Activated CD8-positive, alpha-beta memory T cell treated with anti-CD3 and anti-CD28 coated beads for 1 hour (primary cell): ENCODE data around the gene SRSF8.
"Not testable (repeated sequence)": the region's sequence is repeated elsewhere in the genome, so short reads cannot be mapped to it uniquely, and the experiment has no call there.

Experiments
- DNase-seq, 2 donors: peaks; one replicate each; pipeline ENCODE4 v3.0.0-alpha.2; 2020; ENCODE audit warnings: low read depth in 1 of 2; ENCODE audit errors: extremely low read depth in 1 of 2

SRSF8 gene

DNA sequence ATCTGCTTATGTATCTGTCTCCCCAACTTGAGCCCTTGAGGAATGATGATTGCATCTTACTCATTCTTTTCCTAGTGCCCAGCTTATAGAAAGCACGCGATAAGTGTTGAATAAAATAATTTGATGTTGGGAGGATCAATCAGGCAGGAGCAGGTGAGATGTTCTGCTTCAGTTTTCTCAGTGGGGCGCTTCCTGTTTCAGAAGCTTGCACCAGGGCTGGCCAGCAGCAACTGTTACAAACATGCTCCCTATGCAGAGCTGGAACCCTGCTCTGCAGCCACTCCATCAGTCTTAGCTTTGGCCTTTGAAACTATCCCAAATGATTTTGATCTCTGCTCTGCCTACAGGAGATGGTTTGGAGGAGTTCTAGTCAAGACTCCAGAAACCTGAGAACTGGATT lies 26.8 kb downstream of the SRSF8 start:
- no peak for DNase-seq

DNA sequence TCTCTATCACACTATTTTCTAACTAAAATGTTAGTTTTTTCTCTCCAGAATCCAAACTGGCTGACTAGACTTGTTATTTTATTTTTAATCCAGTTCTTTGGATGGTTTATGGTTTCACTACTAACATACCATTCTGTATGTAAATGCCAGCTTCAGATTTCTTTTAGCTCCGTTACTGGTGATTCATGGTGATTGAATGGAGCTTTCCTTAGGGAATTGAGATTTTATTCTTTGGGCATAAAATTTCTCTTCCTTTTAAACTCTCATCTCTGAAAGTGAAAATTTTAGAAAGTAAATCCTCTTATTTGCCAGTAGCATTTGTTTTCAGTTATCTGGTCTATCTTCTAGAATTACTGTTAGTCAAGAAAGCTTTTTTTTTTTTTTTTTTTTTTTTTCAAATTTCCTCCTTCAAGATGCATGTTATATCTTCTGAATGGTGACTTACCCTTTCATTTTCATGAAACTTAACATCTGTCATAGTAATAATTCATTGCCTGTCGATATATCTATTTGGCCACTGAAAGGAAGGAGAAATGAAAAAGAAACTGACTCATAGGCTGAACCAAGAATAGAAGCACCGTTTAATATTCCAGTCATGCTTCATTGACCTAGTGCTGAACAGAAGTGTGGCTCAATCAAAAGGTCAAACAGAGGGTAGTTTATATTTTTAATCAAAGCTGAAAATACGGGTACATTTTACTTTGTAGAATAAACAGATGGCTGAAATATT lies 29.3 kb downstream of the SRSF8 start:
- no peak for DNase-seq

DNA sequence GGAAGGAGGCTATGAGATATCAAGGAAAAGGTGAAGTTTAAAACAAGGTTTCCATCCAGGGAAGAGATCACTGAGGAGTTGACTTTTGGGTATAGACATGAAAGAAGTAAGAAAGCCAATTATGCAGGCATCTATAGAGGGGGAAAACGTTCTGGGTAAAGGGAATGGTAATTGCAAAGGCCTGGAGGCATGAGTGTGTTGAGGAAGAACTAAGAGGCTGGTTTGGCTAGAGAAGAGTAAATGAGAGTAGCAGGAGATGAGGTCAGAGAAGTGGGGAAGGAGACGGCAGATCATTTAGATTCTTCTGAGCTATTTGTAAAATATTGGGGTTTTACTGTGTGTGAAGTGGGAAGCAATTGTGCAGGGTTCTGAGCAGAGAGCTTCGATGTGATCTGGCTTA lies 30.5 kb downstream of the SRSF8 start:
- no peak for DNase-seq

DNA sequence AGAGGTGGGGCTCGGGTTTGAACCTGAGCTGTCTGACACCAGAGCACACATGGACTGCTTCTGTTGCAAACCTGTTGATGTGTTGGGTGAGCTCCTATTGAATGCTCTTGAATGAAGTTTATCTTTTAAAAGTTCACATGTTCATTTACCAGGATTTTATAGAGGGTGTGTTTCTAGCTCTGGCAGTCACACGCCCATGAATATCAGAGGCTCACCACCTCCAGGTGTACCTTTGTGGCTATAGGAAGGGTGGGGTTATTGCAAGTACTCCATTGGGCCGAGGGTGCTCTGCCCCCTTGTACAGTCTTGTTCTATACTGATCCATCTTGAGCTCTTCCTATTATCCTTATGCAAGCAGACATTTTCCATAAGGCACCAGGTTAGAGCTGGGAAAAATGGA lies 32.1 kb downstream of the SRSF8 start:
- DNase-seq, result no peak

DNA sequence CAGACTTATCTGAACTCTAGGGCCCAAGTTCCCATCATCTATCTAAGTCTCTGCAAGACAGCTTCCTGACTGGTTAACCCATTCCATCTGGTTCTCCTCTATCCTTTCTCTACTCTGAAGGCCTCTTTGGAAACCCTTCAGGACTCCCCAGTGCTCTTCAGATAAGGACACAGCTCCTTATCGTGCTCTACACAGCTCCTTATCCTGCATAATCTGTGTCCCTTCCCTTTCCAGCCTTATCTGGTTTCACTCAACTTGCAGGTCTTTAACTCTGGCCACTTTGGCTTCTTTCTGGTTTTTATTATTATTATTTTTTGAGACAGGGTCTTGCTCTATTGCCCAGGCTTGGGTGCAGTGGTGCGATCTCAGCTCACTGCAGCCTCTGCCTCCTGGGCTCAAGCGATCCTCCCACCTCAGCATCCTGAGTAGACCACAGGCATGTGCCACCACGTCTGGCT lies 33.5 kb downstream of the SRSF8 start:
- DNase-seq, result no peak

DNA sequence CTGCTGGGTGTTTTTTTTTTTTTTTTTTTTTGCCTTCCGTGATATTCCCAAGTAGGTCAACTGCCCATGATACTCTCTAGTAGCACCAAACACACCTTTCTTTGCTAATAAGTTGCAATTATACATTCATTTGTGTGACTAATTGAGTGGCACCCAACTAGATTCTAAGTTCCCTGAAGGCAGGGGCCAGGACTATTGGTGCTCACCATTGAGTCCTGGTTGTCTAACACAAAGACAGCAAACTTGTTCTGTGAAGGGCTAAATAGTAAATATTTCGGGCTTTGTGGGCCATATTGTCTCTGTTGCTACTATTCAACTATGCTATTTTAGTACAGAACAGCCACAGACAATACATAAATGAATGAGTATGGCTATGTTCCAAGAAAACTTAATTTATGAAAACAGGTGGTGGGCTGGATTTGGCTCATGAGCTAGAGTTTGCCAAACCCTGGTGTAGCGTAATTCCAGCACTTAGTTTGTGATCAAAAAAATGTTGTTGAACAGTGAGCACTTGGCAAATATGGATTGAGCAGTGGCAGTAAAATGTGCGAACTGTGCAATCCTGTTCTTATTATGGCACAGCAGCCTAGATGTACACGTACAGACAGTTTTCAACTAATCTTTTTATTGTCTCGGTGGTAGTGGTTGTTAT lies 34.3 kb downstream of the SRSF8 start:
- no peak for DNase-seq

DNA sequence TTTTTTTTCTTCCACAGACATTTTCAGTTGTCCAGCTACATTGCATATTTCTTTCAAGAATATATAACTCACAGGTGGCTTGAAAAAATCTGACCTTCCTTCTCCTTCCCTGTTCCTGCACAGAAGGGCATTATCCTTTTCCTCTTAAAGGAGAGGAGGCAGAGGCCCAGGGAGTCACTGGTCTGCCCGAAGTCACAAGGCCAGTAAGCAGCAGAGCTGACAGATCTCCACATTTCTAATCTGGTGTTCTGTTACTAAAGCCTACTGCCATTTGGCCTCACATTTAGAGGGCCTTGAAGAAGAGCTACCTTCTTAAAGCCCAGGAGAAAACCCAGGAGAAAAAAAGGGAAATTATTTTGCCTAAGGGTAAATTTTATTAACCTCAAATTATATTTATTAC lies 35.2 kb downstream of the SRSF8 start:
- DNase-seq, result no peak

DNA sequence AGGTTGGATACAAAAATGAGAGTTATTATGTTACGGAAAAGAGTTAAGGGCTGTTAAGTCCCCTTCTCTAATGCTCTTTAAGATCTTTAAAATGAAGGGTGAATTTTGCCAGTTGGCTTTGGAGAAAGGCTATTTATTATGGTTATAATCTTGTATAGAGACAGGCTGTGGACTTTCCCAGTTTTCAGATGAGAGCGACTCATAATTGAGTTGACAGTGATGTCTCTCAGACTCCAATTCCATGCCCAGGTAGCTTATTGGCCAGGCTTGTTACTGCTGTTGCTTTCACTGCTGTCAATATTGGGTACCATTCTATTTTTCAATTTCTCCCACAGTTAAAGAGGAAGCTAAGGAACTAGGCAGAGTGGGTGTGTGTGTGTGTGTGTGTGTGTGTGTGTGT lies 36.0 kb downstream of the SRSF8 start:
- DNase-seq, result no peak

DNA sequence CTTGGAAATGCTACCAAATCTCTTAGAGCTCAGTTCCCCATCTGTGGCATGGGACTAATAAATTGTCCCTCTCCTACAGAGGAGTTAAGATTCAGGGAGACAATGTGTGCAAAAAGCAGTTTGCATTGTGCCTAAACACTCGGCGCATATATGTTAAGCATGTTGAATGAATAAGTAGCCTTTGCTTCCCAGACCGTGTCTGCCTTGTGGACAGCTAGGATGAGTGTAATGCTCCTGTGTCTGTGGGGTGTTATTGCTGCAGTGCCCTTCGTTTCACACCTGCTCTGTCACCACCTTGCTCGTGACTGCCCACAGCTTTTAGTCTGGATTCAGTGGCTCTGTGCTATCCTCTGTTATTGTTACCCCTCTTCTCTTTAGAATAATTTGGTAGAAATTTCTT lies 37.0 kb downstream of the SRSF8 start:
- no peak for DNase-seq

DNA sequence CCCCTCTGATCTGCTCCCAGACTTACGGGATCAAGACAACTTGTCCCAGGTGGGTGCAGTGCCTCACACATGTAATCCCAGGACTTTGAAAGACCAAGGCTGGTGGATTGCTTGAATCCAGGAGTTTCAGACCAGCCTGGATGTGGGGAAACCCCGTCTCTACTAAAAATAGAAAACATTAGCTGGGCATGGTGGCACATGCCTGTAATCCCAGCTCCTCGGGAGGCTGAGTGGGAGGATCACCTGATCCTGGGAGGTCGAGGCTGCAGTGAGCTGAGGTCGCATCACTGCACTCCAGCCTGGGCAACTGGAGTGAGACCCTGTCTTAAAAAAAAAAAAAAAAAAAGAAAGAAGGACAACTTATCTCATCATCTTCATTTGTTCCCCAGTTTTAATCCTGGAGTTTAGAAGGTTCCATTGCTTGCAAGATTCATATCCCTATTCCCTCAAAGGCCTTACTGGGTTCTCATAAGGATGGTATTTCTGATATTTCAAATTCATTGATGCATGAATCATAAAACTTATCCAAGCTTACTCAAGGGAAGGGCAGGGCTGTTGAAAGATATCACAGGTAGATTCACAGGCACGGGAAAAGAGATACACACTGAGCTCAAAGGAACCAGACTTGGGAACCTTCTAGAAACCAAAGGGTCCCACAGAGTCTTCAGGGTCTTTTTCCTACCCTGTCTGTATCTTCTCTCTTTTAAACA lies 37.6 kb downstream of the SRSF8 start:
- no peak for DNase-seq

DNA sequence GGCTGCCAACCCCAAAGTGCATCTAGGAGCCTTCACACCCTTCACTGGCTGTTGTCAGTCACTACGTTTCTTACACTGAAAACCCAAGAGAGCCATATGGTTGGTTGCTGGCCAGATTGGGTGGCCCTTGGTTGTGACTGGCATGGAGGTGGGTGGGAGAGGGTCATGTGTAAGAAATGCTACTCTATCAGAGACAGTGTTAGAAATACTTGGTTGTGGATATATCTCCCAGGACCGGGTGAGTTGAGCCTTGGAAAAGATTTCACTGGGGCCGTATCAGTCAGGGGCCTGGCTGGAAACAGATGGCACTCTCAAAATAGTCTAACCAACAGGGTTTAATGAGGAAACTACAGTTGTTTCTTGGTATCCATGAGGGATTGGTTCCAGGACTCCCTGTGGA lies 38.1 kb downstream of the SRSF8 start:
- no peak for DNase-seq

DNA sequence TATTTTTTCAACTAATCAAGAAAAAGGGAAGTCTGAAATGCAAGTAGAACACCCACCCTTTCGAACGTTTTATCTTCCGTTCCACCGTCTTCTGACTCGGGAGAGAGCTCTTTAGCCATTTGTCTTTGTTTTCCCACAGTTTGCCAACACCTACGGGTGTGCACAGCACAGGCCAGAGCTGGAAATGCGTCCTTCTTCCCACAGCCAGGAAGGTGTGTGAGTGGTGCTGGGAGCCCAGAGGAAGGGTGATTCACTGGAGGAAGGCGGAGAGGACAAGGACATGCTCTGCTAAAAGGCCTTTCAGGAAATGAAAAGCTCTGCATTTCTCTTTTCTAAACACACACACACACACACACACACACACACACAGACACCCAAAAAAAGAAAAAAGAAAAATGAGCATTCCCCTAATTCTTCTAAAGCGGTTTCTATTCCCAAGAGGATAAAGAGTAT lies 41.5 kb downstream of the SRSF8 start:
- DNase-seq, result no peak

DNA sequence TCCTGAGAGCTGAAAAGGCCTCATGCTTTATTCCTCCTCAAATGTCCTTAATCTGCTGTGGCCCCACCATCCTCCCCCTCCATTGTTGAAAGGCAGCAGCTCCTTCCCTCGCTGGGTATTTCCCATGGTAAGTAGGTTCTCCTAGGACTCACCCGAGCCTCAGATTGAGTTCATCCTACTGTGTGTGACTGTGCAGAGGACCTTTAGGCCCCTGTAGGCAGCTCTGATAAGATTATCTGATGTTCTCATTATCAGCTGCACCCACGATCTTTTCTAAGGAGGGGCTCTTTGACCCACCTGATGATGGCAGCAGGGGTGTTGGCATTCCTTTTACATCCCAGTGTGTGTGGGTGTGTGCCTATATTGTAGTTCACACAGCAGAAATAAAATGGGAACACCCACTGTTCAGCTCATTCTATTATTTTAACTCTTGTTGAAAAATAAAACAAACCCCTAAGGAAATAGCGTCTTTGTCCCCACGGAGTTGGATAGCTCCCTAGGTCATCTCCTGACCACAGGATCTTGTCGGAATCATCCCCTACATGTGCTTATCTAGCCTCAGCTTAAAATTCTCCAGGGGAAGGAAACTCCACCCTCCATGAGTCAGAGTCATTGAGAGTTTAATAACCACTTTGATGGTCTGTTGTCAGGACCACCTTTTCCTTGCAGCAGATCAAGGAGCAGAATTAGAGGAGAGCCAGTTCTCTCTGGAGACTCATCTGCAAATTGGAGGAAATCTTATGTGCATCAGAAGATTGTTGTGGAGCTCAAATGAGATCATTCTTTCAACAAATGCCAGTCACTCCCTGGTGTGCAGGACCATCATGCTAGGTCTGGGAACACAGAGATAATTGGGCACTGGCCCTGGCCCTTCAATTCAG lies 42.2 kb downstream of the SRSF8 start:
- DNase-seq, result no peak

DNA sequence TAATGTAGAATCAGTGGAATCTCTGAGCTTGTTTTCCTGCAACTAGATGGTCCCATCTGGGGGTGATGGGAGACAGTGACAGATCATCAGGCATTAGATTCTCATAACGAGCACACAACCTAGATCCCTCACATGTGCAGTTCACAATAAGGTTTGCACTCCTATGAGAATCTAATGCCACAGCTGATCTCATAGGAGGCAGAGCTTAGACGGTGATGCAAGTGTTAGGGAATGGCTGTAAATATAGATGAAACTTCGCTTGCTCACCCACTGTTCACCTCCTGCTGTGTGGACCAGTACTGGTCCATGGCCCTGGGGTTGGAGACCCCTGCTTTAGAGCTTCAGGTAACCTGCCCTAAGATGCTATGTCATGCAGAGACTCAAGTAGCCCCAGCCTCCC lies 44.8 kb downstream of the SRSF8 start:
- DNase-seq, result not testable (repeated sequence)

DNA sequence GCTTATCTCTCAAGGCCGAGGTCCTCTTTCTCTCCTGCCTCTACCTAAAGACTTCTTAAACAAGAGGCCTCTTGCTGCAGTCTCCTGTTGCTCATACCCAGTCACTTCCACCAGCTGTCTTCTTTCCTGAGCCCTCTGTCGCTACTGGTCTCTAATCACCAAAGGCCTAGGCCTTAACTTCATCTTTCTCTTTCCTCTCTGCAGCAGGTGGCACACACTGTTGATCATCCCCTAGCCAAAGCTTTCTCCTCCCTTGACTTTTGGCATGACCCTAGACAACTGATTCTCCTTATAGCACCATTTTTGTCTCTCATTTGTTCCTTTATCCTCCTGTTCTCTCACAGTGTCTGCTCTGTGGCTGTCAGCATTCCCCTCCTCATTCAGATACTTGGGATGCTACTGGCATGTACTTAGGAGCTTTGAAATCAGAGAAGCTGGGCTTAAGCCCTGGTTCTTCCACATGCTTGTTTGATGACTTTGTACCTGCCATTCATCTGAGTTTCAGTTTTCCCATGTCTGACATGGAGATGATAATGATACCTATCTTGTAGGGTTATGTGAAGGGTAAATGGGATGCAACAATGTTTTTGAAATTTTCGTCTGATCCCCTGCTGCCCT lies 45.3 kb downstream of the SRSF8 start:
- DNase-seq, result no peak

DNA sequence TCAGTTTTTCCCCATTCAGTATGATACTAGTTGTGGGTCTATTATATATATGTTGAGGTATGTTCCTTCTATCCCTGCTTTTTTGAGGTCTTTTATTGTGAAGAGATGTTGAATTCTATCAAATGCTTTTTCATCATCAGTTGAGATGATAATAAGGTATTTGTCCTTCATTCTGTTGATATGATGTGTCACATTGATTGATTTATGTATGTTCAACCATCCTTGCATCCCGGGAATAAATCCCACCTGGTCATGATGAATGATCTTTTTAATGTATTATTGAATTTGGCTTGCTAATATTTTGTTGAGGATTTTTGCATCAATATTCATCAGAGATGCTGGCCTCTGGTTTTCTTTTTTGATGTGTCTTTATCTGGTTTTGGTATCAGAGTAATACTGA lies 48.9 kb downstream of the SRSF8 start:
- no peak for DNase-seq

DNA sequence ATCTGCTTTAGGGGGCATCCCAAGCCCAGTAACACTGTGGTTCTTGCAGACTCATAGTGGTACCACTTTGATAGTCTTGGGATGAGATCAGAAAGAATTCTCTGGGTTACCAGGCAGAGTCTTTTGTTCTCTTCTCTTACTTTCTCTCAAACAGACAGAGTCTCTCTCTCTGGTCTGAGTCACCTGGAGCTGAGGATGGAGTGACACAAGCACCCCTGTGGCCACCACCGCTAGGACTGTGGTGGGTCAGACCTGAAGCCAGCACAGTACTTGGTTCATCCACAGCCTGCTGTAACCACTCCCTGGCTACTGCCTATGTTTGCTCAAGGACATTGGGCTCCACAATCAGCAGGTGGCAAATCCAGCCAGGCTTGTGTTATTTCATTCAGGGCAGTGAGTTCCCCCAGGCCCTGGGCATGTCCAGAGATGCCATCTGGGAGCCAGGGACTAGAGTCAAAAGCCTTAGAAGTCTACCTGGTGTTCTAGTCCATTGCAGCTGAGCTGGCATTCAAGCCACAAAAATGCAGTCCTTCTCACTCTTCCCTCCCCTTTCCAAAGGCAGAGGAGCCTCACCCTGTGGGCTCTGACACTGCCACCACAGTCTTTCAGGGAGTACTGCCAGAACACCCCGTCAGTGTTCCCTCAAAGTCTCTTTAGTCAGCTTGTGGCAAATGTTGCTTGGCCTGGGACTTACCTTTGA lies 52.8 kb downstream of the SRSF8 start:
- DNase-seq, result no peak
